GM19351 (cell line): Measurements from ENCODE around the gene RBM25.
"Not testable (repeated sequence)": the region's sequence is repeated elsewhere in the genome, so short reads cannot be mapped to it uniquely, and the experiment has no call there.

Experiments
- ATAC-seq: cut with Tn5 transposase; IDR thresholded peaks from one replicate; pipeline ENCODE4 v1.9.1; 2021; ENCODE audit warnings: mild to moderate bottlenecking, moderate library complexity; ENCODE audit not compliant: unreplicated experiment

RBM25 gene

DNA sequence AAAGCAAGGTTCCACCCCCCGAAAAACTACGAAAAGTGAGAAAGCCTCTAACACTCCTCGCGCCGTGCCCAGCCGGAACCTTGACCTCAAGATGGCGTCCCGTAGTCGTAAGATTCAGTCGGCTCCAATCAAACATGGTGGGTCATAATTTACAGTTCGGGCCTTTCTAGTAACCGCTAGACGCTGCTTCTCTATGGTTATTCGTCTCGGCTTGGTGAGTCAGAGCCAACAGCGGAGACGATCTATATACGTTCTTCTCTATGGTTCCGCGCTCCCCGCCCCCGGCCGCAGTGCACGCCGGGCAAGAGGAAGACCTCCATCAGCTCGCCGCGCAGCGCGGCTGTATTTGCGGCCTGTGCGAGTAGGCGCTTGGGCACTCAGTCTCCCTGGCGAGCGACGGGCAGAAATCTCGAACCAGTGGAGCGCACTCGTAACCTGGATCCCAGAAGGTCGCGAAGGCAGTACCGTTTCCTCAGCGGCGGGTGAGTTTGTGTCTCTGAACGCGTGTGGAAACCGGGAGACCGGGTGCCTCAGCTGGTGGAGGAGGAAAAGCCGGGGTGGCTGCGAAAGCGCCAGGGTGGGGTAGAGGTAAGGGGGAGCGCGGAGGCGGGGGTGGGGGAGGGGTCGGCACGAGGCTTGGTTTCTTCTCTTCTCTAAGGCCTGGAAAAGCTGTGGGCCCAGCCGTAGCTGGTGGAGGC lies at the start of gene RBM25:
TSS of gene RBM25 (plus strand) at position 311 of the 698 bp plus-strand sequence. CDS start 13,108 bp downstream, outside the sequence.
- peak; percentile 94 for ATAC-seq

DNA sequence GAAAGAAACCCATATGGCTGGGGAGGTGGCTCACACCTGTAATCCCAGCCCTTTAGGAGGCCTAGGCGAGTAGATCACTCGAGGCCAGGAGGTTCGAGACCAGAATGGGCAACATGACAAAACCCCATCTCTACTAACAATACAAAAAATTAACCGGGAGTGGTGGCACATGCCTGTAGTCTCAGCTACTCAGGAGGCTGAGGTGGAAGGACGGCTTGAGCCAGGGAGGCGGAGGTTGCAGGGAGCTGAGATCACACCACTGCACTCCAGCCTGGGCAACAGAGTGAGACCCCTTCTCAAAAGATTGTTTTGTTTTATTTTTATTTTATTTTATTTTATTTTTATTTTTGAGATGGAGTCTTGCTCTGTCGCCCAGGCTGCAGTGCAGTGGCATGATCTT lies 47.1 kb upstream of the RBM25 start:
- ATAC-seq, result not testable (repeated sequence)

DNA sequence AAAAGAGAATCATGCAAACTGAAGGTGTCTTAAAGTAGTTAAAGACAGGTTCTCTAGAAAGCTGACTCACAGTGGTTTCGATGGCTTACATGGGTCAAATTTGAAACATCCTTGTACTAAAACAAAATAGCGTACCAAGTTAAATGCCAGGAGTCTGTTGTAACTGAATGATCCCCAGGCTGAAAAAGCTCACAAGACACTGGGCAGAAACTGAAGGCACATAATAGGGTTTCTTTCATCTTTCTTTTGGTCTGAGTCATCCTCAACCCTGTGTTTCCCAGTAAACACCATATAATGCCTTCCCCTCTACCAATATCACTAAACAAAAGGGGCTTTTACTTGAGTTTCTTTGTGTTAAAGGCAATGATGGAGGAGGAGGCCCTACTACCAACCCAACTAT lies 44.2 kb upstream of the RBM25 start:
- peak; percentile 88 for ATAC-seq

DNA sequence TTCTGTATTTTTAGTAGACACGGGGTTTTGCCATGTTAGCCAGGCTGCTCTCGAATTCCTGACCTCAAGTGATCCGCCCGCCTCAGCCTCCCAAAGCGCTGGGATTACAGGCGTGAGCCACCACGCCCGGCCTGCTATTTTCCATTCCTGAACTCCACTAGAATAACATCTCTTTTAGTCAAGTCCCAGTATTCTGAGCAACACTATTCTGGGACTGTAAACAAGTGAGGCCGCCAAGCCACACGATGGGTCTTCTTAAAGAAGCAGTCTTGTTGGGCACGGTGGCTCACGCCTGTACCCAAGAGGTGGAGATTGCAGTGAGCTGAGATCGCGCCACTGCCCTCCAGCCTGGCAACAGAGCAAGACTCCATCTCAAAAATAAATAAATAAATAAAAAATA lies 42.8 kb upstream of the RBM25 start:
- ATAC-seq, result not testable (repeated sequence)

DNA sequence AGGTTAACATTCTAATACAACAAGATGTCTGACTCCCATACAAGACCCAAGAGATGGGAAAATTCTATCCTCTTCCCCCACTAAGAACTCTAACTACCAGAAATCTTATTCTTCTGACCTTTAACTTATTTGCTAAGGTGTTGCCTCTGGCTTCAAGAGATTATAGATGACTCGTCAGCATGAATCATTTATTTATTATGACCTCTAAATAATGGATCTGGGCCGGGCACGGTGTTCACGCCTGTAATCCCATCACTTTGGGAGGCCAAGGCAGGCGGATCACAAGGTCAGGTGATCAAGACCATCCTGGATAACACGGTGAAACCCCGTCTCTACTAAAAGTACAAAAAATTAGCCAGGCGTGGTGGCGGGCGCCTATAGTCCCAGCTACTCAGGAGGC lies 42.3 kb upstream of the RBM25 start:
- ATAC-seq, result not testable (repeated sequence)

DNA sequence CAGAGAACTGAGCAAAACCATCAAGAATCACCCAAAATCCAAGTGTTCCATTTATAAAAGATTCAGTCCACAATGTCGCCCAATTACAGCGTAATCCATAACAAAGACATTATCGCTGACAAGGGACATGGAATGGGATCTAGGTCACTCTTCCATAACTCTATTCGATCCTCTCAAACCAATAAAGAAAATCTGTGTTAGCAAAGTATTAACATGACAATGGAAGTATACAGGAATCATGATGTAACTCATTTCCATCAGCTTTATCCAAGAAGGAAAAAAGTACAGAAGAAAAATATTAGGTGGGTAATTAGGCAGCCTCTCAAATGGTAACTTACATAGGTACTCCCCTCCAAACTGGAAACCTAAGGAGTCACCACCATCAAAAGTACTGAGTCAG lies 36.3 kb upstream of the RBM25 start:
- ATAC-seq, result no peak

DNA sequence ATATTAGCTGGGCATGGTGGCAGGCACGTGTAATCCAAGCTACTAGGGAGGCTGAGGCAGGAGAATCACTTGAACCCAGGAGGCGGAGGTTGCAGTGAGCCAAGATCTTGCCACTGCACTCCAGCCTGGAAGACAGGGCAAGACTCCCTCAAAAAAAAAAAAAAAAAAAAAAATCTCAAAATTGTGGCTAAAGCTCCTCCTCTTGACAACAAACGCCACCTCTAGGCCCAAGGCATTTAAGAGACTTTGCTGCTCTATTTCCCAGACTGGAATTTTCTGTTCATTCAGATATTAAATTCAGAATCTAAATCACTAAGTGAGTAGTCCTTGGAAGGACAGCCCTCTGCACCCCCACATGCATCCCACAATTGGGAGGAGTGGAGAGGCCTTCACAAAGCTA lies 32.8 kb upstream of the RBM25 start:
- ATAC-seq, result no peak

DNA sequence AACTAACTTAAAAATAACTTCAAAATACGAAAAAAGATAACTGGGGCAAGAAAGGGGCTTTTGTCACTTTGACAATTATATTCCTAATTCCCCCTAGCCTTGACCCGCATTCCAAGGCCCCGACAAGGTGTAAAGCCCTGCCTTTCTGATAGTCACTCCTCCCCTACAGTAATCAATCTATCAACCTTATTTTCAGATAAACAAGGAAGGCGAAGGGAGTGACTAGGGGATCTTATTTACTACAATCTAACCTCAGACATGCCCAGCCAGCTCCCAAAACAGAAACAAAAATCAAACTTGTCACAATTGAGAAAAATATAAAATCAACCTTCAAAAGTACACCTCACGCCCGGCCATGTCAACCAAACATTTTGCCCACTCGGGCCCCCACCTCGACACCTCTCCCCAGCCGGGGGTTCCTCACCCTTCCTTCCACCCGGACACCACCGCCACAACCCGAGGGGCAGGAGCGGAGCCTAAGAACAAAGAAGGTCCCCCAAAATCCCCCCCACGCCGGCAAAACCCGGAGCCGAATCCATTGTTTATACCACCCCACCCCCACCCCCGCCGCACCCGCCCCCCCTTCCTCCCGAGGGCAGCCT lies 32.0 kb upstream of the RBM25 start:
- no peak for ATAC-seq

DNA sequence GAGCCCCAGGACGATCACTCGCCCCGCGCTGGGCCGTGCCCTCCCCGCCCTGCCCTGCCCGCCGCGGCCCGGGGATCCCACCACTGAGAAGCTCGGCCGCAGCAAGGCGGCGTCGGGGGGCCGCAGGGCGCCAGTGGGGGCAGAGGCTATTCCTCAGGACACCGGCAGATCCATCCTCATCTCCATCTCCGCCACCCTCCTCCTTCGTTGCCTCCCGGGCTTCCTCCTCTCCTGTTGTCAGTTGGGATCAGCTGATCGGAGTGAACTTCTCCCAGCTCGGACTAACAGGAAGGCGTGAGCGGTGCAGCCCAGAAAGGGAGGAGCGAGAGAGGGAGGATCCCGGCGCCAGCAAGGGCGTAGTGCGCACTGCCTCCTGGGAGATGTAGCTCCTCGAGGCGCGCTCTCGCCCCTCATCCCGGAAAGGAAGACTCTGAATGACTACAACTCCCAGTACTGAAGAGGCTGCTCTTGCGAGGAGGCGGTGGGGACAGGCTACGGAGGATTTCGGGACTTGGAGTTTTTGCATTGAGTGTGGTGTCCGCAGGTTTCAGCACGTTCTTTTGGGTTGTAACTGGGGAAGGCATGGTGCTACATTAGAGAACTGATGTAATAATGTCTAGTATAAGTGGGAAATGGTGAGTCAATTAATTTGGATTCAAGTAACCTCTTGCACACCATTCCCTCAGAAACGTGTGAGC lies 31.3 kb upstream of the RBM25 start, which contains the start of gene ZFYVE1:
TSS of gene ZFYVE1 (minus strand) at position 262 of the 698 bp plus-strand sequence. CDS start 2,598 bp downstream, outside the sequence.
- ATAC-seq, result peak; percentile 96

DNA sequence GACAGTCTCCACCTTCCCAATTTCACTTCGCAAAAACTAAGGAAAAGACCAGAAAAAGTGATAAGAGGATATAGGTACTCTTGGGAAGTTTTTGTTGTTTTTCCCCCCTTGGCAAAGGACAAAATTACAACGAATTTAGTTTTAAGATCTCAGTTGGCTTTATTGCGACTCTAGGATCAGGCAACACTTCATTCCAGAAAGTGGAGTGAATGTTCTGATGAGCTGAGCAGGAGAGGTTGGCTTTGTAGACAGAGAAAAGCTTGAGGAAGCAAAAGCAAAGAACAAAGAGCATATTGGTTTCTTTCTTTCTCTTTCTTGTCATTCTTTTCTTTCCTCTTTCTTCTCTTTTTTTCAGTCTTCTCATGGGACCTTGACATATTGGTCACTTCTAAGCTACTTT lies 30.8 kb upstream of the RBM25 start:
- no peak for ATAC-seq

DNA sequence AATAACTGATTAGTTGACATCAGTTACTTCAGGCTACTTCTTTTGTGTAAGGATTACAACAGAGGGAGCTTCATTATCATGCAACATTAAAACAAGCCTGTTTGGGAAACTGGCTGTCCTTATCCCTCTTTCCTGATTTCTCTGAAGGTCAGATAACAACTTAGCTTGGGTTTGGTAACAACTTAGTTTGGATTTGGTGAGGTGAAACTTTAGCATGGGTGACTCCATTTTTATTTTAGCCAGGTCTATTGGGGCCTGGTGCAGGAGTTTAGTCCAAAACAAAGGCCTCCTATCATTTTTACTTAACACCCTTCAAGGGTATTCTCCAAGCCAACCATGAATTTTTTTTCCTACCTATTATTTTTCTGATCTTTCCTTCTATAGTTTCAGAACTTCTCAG lies 30.4 kb upstream of the RBM25 start:
- no peak for ATAC-seq

DNA sequence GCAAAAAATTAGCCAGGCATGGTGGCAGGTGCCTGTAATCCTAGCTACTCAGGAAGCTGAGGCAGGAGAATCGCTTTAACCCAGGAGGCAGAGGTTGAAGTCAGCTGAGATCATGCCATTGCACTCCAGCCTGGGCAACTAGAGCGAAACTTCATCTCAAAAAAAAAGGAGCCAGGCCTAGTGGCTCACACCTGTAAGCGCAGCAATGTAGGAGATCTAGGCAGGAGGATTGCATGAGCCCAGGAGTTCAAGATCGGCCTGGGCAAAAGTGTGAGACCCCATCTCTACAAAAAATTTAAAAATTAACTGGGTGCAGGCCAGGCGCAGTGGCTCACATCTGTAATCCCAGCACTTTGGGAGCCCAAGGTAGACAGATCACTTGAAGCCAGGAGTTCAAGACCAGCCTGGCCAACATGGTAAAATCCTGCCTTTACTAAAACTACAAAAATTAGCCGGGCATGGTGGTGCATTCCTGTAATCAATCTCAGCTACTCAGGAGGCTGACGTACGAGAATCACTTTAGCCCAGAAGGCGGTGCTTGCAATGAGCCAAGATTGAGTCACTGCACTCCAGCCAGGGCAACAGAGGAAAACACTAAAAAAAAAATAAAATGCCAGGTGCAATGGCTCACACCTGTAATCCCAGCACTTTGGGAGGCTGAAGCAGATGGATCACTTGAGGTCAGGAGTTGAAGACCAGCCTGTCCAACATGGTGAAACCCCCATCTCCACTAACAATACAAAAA lies 21.5 kb upstream of the RBM25 start:
- not testable (repeated sequence) for ATAC-seq

DNA sequence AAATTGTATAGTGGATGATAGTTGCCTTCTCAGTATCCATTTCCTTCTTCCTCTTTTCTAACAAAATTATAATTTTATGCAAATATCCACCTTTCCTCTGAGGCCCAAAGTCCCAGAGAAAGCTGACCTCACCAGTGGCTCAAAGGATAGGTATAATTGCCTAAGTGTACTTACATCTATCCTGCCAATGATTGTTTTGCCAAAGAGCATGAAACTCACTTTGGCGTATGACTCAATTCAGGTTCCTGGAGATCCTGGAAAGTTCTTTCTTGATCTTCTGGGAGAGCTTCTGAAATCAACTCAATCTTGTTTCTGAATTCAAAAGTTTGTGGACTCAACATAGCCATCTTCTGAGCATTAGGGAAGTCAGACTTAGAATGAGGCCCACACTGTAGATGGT lies 10.5 kb upstream of the RBM25 start:
- ATAC-seq, result no peak

DNA sequence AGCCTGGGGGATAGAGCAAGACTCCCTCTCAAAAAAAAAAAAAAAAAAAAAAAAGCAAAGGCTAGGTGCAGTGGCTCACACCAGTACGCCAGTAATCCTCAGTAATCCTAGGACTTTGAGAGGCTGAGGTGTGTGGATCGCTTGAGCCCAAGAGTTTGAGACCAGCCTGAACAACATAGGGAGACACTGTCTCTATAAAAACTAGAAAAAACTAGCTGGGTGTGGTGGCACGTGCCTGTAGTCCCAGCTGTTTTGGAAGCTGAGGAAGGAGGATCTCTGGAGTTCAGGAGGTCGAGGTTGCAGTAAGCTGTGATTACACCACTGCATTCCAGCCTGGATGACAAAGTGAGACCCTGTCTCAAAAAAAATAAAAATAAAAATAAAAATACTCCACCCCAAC lies 8.9 kb upstream of the RBM25 start:
- no peak for ATAC-seq

DNA sequence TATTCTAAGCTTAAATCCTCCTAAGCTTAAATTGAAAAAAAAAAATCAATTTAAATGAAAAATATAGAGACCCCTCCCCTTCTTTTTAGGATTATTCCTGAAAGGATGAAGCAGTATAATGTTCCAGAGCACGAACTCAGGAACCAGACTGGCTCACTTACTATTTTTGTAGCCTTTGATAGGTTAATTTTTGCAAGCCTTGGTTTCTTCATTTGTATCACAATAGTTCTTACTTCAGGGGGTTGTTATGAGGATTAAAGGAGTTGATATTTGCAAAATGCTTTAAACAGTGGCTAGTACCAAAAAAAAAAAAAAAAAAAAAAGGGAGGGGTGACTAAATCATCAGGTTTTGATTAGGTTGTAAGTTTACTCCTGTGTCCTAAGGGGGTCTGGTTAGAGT lies 3.1 kb upstream of the RBM25 start:
- ATAC-seq, result no peak

DNA sequence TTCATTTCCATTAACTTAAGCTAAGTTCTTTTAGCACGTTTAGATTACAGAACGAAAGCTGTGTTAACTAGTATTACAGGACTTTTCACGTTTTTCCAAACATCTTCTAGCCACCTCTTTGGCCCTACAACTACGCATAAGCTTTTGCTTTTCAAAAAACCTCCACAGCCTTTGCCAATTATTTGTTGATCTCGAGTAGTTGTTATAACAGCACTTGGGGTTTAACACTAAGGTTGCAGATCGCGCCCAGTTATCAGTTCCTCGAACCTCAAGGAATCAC lies 450 bp upstream of the RBM25 start:
- ATAC-seq, result no peak

DNA sequence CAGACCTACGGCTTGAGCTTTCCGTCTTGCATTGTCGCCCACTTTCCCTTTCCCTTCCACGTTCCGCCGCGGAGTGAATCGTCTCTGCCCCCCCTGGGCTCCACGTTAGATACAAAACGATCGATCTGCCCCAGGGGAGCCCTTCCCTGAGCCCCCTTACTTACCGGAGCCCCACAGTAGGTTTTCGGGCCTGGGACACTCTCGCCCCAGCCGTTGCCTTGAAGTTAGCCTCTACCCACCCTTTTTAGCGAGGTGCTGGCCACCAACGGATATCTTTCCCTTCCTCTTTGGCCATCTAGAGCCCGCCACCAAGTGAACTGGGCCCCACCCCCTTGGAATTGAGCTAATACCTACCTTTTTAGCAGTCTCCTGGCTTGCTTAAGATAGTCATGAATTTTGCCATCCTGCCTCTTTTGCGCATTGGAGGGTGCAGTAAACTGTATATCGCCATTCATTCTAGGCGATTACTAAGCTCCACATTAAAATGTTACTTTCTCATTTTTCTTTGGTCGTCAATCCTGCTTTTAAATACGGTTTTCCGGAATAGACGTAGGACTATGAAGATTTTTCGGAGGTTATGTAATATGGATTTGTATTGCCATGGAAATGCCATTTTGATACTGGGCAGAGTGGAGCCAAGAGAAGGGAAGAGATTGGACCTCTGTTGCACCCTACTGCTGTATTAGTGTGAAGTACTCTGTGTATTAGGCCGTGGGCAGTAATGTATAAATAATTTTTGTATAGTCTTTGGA lies 764 bp downstream of the RBM25 start:
- peak; percentile 12 for ATAC-seq

DNA sequence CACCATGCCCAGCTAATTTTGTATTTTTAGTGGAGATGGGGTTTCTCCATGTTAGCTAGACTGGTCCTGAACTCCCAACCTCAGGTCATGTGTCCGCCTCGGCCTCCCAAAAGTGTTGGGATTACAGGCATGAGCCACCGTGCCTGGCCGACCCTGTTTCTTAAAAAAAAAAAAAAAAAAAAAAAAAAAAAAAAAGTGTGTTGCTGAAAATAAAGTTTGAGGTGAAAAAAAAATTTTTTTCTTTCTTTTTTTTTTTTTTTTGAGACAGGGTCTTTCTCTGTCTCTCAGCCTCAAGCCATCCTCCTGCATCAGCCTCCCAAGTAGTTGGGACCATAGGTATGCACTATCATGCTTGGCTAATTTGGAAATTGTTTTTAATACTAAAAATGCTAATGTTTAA lies 11.3 kb downstream of the RBM25 start:
- no peak for ATAC-seq

DNA sequence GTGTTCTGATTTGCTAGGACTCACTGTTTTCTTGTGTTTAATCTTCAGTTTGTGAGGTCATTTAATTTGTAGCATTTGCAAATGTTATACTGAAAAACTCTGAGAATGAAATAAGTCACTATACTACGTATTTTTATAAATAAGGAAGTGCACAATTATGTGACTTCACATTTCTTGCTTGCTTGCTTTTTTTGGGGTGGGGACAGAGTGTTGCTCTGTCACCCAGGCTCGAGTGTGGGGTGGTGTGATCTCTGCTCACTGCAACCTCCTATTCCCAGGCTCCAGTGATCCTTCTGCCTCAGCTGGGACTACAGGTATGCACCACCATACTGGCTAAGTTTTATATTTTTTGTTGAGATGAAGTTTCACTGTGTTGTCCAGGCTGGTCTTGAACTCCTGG lies 32.7 kb downstream of the RBM25 start:
- ATAC-seq, result no peak

DNA sequence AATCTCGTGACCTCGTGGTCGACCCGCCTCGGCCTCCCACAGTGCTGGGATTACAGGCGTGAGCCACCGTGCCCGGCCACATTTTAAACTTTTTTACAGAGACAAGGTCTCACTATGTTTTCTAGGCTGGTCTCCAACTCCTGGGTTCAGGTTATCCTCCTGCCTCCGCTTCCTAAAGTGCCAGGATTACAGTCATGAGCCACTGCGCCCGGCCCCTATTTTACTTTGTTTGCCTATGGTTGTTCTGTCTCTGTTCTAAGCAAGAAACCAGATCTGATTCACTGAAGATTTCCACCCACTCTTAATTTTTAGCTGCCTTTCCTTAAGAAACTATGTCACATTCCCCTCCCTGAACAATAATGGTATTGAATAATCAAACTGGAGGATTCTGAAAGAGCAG lies 39.1 kb downstream of the RBM25 start:
- no peak for ATAC-seq

DNA sequence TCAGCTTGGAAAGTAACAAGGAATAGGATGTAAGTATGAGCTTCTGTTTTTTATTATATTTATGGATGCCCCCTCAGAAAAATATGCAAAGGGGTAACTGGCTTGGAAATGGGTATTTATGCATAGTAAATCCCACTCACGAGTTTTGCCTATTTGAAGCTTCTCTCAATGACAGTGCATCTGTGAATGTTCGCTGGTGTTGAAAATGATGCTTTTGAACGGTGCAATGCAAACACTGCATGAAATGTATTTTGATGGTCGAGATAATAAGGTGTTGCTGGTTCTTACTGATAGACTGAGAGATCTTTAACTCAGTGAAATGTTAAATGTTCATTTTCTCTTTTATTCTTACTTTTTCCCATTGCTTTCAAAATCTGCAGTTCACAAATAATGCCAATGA lies 42.0 kb downstream of the RBM25 start:
- ATAC-seq, result no peak
